ENCODE data around the gene ANKLE2.

- no peak for TF ChIP-seq EZH2phosphoT487 (IDR thresholded peaks at IDR 0.05; ENCODE audit: borderline replicate concordance, low read depth)
- TF ChIP-seq CTCF (IDR thresholded peaks at IDR 0.05) = no peak
- no peak for TF ChIP-seq MAX (IDR thresholded peaks at IDR 0.05; ENCODE audit: low read depth)
- TF ChIP-seq GATA2 (CRISPR knock-in tag; IDR thresholded peaks at IDR 0.05) = no peak
- no peak for TF ChIP-seq POLR2AphosphoS5 (IDR thresholded peaks at IDR 0.05; ENCODE audit: low read depth, low read length)
Observed at GRCh38 chr12:132707241-132707640, 54.4 kb downstream of the ANKLE2 start.

All from SK-N-SH (cell line).